ENCODE data around the gene MMEL1.

The MMEL1 gene

GRCh38 chr1:2595812-2596529, 36.8 kb downstream of the MMEL1 start:
- TF ChIP-seq, protein P1, sequence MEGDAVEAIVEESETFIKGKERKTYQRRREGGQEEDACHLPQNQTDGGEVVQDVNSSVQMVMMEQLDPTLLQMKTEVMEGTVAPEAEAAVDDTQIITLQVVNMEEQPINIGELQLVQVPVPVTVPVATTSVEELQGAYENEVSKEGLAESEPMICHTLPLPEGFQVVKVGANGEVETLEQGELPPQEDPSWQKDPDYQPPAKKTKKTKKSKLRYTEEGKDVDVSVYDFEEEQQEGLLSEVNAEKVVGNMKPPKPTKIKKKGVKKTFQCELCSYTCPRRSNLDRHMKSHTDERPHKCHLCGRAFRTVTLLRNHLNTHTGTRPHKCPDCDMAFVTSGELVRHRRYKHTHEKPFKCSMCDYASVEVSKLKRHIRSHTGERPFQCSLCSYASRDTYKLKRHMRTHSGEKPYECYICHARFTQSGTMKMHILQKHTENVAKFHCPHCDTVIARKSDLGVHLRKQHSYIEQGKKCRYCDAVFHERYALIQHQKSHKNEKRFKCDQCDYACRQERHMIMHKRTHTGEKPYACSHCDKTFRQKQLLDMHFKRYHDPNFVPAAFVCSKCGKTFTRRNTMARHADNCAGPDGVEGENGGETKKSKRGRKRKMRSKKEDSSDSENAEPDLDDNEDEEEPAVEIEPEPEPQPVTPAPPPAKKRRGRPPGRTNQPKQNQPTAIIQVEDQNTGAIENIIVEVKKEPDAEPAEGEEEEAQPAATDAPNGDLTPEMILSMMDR (conservative IDR thresholded peaks at IDR 0.05; ENCODE audit: low read depth) = no peak
- no peak overlapping the region for H3K27ac ChIP-seq
- ChIA-PET CTCF (no interaction called here), POLR2A (ENCODE audit: low non-redundant PET) (no interaction called here)
- DNase-seq (ENCODE audit: low spot score) = no peak

DNA sequence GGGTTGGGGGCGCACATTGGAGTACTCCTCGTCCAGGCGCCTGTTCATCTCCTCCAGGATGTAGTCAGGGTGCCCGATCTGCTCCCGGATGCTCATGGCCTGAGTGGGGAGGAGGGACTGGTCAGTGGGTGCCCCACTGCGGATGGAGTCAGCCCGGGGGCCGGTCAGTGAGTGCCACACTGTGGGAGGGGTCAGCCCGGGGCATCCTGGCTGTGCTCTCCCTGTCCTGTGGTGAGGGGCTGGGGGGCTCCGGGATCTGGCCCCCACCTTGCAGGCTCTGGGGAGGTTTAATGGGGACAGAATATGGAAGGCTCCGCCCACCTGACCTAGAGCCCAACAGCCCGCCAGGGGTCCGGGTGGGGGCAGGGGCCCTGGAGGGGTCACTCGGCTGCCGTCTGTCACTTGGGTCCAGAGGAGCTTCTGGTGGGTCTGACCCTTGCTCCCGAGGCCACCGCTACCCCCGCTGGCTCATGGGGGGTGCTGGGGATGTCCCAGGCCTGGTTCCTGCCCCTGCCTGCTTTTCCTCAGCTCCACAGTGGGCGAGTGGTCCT, 37.5 kb downstream of the MMEL1 start:
- POLR2A ChIA-PET (ENCODE audit: low non-redundant PET) = no interaction called here
- DNase-seq (ENCODE audit: low spot score) = no peak
- H3K27ac ChIP-seq = no peak overlapping the region
- CTCF ChIA-PET = no interaction called here
- TF ChIP-seq, protein P1 (conservative IDR thresholded peaks at IDR 0.05; ENCODE audit: low read depth) = no peak

DNA sequence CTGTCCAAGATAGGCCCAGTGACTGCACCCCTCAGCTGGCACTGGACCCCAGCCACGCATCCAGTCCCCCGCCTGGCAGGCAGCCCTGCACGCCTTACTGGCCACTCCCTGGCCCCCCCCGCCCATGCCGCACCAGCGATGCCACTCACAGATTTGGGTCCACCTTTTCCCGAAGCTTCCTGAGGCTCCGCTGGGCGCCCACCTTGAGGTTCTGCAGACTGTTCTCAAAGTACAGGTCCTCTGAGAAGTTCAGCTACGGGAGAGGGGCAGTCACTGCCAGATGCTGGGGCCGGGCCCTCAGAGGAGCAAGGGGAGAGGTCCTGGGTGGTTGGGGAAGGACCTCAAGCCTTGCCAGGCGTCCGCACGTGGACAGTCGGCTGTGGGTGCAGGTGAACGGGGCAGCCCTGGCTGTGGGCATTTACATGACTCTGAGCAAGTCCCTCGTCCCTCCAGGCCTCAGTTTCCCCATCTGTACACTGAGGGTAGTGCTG, 38.1 kb downstream of the MMEL1 start:
- TF ChIP-seq, protein P1 (conservative IDR thresholded peaks at IDR 0.05; ENCODE audit: low read depth) = no peak
- CTCF ChIA-PET = no interaction called here
- POLR2A ChIA-PET (ENCODE audit: low non-redundant PET) = no interaction called here

DNA sequence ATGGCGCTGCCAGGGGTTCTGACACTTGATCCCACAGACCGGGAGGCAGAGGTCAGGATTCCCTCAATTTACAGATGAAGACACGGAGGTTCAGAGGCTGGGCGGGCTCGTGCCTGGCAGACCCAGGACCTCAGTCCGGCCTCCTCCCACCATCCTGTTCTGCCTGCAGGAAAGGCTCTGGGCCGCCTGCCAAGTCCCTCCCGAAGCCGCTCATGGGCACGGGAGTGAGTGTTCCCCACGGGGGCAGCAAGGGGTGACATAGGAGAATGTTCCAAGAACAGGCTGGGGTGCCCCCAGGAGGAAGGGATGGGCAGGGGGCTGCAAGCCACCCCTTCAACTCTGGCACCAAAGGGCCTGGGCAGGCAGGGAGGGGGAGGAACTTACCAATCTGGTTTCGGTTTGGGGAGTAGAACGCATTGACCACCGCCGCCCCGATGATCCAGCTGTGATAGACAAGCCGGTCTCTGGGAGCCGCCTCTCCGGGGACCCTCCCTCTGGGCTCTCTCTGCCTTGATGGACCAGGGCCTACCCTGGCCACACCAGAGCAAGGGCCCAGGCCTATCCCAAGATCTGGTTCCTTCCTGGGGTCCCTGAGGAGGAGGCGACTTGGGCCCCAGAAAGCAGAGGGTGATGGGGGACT, 38.7 kb downstream of the MMEL1 start:
- ChIA-PET POLR2A (ENCODE audit: low non-redundant PET) (no interaction called here), CTCF (interaction anchor here (0.6 kb wide), 1 partner anchor 584 kb away, joined by 4 read pairs; no protein-coding TSS in a partner anchor)
- H3K27ac ChIP-seq = no peak overlapping the region
- no peak for DNase-seq (ENCODE audit: low spot score)
- TF ChIP-seq, protein P1 (conservative IDR thresholded peaks at IDR 0.05; ENCODE audit: low read depth) = no peak

More for the DNA sequence above, 38.1 kb downstream of the MMEL1 start:
- no peak overlapping the region for H3K27ac ChIP-seq
- no peak for DNase-seq (ENCODE audit: low spot score)

- TF ChIP-seq, protein P1 (conservative IDR thresholded peaks at IDR 0.05; ENCODE audit: low read depth) = no peak
- ChIA-PET POLR2A (ENCODE audit: low non-redundant PET) (no interaction called here), CTCF (interaction anchor here (0.6 kb wide), 1 partner anchor 585 kb away, joined by 4 read pairs; no protein-coding TSS in a partner anchor)
- H3K27ac ChIP-seq = no peak overlapping the region
- no peak for DNase-seq (ENCODE audit: low spot score)
Measured at GRCh38 chr1:2593251-2593878, 39.5 kb downstream of the MMEL1 start.

GRCh38 chr1:2592672-2593071, 40.1 kb downstream of the MMEL1 start:
- no peak for DNase-seq (ENCODE audit: low spot score)
- ChIA-PET POLR2A (ENCODE audit: low non-redundant PET) (no interaction called here), CTCF (no interaction called here)
- TF ChIP-seq, protein P1 (conservative IDR thresholded peaks at IDR 0.05; ENCODE audit: low read depth) = no peak
- no peak overlapping the region for H3K27ac ChIP-seq
